NCI-H2196 (cell line): Measurements from ENCODE around the gene FOXJ2.
A peak's percentile ranks its signal among the peaks of the same experiment; 100 is the strongest.
"Not testable (repeated sequence)": the region's sequence is repeated elsewhere in the genome, so short reads cannot be mapped to it uniquely, and the experiment has no call there.

Experiments
- DNase-seq: peaks from one replicate; lab custom pipeline; 2025; ENCODE audit not compliant: unreplicated experiment; lab: John Stamatoyannopoulos, UW

The FOXJ2 gene

DNA sequence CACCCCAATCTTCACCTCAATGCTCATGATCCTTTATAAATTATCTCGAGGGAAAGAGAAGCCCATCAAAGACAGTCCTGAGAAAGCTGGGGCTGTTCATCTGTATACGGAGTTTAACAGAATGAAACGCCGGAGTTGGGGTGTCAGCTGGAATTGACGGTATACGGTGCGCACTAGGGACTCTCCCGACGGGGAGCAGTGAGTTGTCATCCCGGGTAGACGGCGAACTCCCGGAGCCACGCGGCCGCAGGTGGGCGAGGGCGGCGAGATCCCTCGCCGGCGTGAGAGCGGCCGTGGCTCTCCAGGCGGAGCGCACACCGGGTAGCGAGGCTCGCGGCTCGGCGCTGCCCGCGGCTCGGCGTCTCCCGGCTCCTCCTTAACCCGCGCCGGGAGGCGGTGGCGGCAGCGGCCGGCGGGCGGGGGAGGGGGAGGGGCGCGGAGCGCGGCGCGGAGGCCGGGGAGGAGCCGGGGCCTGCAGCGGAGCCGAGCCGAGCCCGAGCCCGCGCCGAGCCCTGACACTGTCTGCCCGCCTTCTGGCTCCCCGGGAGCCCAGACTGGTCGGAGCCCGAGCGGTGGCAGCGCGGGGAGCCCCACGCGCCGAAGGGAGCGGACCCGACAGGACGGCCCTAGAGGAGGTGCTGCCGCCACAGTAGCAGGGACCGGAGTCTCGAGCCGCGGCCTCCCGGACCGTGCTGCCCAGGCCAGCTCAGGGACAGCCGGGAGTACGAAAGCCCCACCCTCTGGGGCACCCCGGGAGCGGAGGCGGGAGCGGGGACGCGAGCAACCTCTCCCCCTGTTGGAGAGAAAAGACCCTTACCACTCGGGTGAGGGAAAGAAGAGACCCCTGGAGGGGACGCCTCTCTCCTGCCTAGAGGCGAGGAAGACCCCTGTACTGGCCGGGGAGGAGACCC is at the start of gene FOXJ2:
Gene FOXJ2, plus strand, starts transcription at position 475 of the 911 bp plus-strand sequence. CDS start 7,117 bp downstream, outside the sequence.
- DNase-seq = peak; percentile 26

DNA sequence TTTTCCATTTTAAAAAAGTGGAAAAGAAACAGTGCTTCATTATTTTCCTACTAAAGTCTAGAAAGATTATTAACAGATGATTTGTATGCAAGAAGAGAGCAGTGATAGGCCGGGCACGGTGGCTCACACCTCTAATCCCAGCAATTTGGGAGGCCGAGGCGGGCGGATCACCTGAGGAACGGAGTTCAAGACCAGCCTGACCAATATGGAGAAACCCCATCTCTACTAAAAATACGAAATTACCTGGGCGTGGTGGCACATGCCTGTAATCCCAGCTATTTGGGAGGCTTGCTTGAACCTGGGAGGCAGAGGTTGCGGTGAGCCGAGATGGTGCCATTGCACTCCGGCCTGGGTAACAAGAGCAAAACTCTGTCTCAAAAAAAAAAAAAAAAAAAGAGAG is 49.5 kb upstream of the FOXJ2 start:
- DNase-seq = not testable (repeated sequence)

DNA sequence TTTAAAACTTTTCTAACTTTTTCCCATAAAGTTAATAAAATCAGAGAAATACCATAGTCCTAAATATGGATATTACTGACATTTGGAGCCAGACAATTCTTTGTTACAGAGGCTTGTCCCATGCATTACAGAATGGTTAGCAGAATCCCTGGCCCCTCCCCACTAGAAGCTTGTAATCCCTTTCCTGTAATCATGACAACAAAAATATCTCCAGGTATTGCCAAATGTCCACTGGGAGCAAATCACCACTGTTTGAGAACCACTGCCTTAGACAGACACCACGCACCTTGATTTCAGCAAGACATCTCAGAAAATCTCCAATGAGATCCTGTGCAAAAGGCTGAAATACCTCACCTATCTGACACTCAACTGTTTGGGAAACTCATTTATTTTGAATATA is 49.1 kb upstream of the FOXJ2 start:
- not testable (repeated sequence) for DNase-seq

DNA sequence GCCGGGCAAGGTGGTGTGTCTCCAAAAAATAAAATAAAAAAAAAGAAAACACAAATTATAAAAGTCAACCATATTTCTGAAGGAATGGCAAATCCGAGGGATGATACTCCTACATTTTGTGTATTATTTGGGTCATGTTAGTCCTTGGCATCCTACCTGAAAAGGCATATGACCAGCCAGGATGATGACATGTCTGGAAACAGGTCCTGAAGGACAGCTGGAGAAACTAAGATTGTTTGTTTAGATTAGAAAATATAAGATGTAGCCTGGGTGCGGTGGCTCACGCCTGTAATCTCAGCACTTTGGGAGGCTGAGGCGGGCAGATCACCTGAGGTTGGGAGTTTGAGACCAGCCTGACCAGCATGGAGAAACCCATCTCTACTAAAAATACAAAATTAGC is 47.6 kb upstream of the FOXJ2 start:
- DNase-seq = no peak

DNA sequence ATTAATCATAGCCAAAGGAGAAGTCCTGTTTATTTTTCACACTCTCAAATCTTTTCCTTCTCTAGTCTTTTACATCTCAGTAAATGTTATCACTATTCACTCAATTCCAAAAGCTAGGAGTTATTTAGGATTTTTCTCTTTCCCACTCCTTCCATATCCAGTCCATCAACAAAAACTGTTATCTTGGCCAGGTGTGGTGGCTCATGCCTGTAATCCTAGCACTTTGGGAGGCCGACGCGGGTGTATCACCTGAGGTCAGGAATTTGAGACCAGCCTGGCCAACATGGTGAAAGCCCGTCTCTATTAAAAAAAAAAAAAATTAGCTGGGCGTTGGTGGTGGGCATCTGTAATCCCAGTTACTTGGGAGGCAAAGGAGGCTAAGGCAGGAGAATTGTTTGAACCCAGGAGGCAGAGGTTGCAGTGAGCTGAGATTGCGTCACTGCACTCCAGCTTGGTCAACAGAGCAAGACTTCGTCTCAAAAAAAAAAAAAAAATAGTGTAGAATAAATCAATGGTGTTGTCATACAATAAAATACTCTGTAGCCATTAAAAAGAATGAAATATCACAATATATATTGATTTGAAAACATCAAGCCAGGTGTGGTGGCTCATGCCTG is 46.6 kb upstream of the FOXJ2 start:
- DNase-seq = no peak

DNA sequence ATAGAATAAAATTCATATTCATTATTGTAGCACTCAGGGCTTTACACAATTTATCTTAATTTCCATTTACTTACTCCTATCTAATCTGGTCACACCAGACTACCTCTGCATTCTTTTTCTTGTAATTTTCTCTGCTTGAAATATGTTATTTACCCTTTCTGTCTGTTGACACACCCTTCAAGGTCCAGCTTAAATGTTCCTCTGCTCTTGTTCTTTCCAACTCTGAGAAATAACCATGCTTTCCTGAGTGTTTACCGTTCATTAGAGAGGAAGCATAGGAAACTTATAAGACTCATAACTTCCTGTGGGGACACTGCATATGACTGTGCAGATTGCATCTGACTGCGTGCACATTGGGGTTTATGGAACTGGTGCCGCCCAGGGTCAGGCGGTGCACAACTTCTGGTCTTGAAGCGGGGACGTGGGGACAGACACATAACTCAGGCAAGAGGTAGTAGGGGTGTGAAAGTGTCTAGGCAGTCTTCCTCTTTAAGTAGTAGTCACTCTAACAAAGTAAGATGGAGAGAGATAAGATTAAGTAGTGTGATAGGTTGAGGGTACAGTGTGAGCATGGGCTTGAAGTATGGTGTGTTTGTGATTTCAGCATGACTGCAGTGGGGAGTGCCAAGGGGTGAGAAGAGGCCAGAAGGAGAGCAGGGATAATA is 42.6 kb upstream of the FOXJ2 start:
- no peak for DNase-seq

DNA sequence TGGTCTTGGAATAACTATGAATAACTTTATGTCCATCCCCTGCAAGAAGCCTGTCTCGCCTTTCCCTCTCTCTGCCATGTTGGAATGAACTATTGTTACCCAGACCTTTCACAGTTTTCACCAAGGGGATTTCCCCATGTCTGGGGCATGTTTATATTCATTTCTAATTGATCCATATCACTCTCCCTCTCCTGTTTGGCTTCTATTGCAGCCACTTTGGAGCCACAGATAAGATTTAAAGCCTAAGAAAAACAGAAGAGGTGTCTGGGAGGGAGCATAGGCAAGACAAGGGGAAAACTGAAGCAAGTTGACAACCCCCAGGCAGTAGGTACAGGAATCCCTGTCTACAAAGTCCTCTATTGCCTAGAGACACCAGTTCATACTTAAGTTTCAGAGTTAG is 41.0 kb upstream of the FOXJ2 start:
- DNase-seq = no peak

DNA sequence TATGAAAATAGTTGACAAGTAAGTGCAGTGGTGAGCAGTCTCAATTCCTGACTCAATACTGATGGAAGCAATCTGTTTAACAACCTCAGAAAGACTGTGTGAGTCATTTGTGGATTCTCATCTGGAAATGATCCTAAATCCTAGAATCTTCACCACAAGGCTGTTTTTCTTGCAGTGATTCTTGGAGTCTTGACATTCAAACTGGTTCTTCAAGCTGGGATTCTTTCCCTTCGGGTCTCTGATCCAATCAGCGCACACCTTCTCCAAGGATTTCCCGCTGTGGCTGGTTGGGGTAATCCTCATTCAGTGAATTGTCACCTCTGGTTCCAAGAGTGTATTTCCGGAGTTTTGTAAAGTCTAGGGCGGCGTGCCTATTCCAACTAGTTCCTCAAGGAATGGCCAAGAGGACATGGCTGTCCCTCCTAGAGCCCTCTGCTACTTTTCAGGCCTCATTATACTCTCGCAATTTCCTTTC is 37.7 kb upstream of the FOXJ2 start:
- DNase-seq = no peak

DNA sequence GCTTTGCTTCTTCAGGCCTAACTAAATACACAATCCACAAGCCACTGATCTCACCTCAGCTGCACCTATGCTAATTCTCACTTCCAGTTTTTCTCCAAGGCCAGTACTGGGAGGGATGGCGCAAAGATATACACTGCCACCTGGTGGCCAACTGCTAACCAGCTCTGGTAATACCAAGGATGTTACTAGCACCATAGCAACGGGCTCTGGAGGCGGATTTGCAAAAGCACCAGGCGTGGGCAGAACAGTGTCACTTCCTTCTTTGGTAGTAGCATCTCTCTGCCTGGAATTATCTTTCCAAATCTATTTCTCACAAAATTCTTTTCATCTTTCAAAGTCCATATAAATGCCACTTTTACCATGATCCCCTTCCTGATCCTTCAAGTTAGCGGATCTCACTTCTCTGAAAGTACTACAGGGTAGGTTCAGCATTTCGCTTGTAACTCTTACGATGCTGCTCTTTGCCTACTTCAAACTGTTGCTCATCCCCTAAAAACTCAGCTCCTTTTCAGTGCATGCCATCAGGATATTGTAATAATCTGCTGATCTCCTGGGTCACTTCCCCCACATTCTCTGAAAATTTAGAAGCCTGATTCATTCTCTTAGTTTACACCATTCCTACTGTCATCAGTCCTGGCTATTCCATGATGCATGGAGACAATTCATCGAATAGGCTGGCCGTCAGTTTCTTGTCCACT is 37.1 kb upstream of the FOXJ2 start:
- peak; percentile 67 for DNase-seq

DNA sequence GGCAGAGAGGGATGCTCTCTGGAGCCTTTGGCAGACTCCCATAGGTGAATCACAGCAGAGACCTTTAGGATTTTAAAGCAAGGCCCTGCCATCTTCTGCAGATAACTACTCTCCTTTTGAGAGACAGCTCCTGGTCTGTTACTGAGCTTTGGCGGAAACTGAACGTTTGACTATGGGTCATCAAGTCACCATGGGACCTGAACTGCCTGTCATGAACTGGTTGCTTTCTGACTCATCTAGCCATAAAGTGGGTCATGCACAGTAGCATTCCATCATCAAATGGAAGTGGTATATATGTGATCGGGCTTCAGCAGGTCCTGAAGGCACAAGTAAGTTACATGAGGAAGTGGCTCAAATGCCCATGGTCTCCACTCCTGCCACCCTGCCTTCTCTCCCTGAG is 31.7 kb upstream of the FOXJ2 start:
- not testable (repeated sequence) for DNase-seq

DNA sequence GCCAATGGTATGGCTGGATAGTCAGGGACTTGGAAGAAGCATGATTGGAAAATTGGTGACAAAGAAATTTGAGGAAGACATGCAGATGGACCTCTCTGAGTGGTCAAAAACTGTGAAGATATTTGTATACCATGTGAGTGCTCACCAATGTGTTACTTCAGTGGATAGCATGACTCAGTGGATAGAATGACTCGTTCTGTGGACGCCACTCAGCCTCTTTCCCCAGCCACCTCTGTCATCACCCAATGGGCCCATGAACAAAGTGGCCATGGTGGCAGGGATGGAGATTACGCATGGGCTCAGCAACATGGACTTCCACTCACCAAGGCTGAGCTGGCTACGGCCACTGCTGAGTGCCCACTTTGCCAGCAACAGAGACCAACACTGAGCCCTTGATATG is 31.0 kb upstream of the FOXJ2 start:
- not testable (repeated sequence) for DNase-seq

DNA sequence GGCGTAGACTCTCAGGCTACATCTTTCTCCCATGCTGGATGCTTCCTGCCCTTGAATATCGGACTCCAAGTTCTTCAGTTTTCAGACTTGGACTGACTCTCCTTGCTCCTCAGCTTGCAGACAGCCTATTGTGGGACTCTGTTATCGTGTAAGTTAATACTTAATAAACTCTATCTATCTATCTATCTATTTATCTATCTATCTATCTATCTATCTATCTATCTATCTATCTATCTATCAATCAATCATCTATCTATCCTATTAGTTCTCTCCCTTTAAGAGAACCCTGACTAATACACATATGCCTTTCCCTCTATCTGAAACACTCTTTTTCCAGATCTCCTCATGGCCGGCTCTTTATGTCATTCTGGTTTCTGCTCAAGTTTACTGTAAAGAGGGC is 27.6 kb upstream of the FOXJ2 start:
- not testable (repeated sequence) for DNase-seq

DNA sequence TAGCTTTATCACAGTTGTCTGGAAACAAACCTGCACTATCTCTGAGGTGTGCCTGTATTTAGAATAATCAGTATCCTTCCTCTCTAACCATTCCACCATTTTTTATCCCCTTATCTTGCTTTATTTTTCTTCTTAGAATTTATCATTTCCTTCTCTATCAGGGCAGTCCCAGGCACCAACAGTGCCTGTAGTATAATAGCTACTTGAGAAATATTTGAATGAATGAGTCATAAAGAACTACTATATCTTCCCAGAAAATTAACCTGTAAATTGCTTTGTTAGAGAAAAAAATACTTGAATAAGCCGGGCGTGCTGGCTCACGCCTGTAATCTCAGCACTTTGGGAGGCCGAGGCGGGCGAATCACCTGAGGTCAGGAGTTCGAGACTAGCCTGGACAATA is 21.2 kb upstream of the FOXJ2 start:
- DNase-seq = no peak

DNA sequence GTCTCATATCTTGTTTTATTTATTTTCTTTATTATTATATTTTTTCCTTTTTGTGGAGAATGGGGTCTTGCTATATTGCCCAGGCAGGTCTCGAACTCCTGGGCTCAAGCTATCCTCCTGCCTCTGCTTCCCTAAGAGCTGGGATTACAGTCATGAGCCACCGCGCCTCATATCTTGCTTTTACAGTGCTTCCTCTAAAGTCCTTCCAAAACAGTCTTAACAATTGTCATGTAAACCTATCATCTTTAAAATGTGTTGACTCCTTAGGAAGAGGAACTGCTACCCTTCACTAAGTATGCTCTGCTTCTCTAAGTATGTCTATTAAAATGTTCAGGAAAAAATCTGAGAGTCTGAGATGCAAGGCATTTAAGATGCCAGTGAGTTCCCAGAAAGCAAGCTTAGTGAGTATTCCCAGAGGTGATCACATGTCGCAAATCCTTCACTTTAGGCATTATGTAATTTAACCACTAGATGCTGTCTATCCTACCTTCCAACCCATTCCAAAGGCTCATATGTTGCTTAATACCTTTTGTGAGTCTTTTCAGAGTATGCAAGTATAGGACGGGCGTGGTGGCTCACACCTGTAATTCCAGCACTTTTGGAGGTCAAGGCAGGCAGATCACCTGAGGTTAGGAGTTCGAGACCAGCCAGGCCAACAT is 19.7 kb upstream of the FOXJ2 start:
- DNase-seq = no peak

DNA sequence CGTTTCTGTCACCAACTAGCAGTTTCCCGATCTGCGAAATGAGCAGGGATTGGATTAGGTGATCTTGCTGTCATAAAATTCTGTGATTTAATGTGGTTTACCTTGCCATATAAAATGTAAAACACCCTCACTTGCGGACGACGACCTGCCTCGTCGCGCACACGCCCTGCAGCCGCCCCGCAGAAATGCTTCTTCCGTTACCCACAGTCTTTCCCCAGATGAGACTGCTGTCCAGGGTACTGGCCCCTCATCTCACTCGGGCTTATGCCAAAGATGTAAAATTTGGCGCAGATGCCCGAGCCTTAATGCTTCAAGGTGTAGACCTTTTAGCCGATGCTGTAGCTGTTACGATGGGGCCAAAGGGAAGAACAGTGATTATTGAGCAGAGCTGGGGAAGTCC is 17.7 kb upstream of the FOXJ2 start:
- DNase-seq = no peak

DNA sequence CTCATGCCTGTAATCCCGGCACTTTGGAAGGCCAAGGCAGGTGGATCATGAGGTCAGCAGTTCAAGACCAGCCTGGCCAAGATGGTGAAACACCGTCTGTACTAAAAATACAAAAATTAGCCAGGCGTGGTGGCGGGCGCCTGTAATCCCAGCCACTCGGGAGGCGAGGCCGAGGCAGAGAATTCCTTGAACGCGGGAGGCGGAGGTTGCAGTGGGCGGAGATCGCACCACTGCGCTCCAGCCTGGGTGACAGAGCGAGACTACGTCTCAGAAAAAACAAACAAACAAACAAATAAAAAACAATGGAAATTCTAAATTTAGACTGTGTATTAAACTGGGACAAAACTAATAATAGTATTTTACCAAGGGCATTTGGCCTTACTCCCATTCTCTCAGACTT is 14.3 kb upstream of the FOXJ2 start:
- not testable (repeated sequence) for DNase-seq

DNA sequence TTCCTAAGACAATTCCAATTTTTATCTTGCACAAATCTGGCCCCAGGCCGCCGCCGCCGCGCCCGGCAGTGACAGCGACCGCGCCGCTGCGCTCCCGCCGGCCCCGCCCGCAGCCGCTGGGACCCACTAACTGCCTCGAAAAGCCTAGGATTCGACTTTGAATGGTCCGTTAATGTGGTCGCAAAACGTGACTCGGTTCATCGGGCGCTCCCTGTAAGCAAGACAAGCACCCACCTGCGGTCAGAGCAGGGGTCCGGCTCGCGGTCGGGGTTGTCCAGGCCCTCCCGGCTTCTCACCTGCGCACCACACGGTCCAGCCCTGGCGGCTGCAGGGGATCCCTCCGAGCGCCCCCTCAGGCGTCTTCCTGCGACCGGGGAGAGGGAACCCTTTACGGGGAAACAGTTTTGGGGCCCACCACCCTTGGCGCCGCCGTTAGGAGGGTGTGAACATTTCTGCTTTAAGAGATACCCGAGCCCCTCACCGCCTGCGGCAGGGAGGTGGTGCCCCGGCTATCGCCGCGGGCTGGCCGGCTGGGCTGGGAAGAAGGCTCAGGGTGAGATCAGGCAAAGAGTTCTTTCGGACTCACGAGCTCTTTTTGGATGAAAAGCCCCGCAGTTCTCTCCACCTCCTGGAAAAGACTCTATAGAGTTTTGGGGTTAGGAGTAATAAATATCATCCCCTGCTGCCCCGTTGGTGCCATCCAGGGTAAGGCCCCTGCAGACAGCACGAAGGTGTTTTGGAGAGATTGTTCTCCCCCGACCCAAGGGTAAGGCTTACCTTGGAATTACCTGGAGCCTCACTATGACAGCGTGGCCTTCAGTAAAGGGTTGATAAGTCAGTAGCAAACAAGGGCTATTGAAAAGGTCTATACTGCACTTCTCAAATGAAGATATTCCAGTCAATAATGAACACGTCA is 13.6 kb upstream of the FOXJ2 start:
- DNase-seq = no peak

DNA sequence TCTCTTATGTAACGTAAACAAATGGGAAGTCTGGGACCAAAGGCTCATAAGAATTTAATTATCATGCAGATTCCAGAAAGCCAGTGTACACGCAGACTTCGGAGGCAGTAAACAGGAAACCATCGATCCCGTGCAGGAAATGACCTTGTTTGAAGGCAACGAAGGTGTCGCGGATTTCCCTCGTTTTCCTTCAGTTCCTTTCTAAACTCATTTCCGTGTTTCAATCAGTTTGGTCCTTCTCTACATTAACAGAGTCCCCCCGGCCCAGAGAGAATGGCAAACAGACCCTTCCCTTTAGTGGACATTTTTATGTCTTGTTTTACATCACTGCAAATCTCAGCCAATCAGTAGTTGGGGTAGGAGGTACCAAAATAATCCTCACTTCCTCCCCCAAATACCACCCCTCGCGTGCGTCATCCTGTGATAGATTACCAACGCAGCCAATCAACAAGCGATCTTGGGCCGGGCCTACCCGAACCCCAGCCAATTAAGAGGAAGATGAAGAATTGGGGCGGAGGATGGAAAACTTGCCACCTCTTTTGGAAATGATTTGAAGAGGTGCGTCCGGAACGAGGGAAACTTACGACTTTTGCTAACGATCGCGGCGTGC is 6.1 kb upstream of the FOXJ2 start:
- DNase-seq = peak; percentile 86

DNA sequence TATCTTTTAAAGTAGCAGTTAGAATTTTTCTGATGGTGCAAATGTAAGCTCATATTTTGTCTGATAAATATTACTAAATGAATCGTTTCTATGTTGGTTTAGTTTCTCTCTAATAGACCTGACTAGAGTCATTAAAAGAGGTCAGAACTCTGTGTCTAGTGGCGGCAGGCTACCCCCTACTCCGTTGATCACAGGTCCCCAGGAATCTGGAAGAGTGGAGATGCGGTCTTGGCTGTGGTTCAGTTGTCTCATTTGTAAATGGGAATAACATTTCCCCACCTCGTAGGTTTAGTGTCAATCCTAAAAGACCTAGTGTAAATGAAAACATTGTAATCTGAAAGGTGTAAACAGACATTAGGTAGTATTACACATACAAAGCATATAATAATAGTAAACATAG is 4.7 kb upstream of the FOXJ2 start:
- DNase-seq = no peak
